GM20000 (cell line): ENCODE results near the gene CDKN2A.

Experiments
- DNase-seq: peaks from one replicate; pipeline ENCODE4 v3.0.0; 2012; ENCODE audit warnings: low spot score
- TF ChIP-seq, protein P1 (sequence below): IDR thresholded peaks from 2 replicates; pipeline ENCODE4 v1.5.1; 2012; ENCODE audit warnings: mild to moderate bottlenecking, control low read depth; ENCODE audit errors: extremely low read depth, missing control alignments

CDKN2A gene

DNA sequence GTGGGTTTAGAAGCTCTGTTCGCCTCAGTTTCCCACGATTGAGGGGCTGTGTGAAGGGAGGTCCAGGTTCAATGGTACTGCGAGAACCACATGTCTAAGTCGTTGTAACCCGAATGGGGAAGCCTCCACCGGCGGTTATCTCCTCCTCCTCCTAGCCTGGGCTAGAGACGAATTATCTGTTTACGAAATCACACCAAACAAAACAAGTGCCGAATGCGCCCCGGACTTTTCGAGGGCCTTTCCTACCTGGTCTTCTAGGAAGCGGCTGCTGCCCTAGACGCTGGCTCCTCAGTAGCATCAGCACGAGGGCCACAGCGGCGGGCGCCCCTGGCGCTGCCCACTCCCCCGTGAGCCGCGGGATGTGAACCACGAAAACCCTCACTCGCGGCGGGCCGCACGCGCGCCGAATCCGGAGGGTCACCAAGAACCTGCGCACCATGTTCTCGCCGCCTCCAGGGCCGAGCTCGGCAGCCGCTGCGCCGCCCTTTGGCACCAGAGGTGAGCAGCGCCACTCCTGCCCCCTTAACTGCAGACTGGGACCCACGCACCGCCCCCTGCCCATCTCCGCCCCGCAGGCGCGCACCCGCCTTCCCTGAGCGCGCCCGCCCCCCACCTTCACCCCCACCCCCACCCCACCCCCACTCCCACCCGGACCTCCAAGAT is at the start of gene CDKN2A:
Gene CDKN2A, minus strand, starts transcription at position 500 of the 663 bp plus-strand sequence.
- TF ChIP-seq, protein P1, sequence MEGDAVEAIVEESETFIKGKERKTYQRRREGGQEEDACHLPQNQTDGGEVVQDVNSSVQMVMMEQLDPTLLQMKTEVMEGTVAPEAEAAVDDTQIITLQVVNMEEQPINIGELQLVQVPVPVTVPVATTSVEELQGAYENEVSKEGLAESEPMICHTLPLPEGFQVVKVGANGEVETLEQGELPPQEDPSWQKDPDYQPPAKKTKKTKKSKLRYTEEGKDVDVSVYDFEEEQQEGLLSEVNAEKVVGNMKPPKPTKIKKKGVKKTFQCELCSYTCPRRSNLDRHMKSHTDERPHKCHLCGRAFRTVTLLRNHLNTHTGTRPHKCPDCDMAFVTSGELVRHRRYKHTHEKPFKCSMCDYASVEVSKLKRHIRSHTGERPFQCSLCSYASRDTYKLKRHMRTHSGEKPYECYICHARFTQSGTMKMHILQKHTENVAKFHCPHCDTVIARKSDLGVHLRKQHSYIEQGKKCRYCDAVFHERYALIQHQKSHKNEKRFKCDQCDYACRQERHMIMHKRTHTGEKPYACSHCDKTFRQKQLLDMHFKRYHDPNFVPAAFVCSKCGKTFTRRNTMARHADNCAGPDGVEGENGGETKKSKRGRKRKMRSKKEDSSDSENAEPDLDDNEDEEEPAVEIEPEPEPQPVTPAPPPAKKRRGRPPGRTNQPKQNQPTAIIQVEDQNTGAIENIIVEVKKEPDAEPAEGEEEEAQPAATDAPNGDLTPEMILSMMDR: peak; percentile 19
- DNase-seq: peak; percentile 74

- DNase-seq: no peak
- TF ChIP-seq, protein P1: no peak
These were observed 49.7 kb upstream of the CDKN2A start for GRCh38 chr9:22043928-22044327.

- no peak for DNase-seq
- TF ChIP-seq, protein P1: no peak
These were observed 47.6 kb upstream of the CDKN2A start for GRCh38 chr9:22041775-22042174.

GRCh38 chr9:22041344-22041743 is 47.2 kb upstream of the CDKN2A start:
- TF ChIP-seq, protein P1: no peak
- no peak for DNase-seq

- TF ChIP-seq, protein P1: no peak
- DNase-seq: no peak
These were observed 46.6 kb upstream of the CDKN2A start for GRCh38 chr9:22040760-22041159.

DNA sequence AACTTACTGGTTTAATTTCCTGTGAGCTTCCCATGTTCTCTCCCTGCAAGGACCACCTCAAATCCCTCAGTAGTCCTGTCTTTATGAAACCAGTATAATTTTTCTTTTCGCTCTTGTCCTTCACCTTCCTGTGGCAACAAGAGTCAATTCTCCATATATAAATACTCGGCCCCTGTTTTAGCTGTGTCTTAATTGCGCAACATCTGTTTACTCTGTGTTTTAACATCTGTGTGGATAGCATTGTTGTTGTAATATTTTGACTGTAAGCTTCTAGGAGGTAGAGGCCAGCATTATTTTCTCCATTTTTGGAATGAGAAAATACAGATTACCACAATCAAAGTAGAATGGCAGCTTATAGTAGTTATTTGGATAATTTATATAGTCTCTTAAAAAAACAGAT is 45.1 kb upstream of the CDKN2A start:
- no peak for DNase-seq
- TF ChIP-seq, protein P1: no peak

DNA sequence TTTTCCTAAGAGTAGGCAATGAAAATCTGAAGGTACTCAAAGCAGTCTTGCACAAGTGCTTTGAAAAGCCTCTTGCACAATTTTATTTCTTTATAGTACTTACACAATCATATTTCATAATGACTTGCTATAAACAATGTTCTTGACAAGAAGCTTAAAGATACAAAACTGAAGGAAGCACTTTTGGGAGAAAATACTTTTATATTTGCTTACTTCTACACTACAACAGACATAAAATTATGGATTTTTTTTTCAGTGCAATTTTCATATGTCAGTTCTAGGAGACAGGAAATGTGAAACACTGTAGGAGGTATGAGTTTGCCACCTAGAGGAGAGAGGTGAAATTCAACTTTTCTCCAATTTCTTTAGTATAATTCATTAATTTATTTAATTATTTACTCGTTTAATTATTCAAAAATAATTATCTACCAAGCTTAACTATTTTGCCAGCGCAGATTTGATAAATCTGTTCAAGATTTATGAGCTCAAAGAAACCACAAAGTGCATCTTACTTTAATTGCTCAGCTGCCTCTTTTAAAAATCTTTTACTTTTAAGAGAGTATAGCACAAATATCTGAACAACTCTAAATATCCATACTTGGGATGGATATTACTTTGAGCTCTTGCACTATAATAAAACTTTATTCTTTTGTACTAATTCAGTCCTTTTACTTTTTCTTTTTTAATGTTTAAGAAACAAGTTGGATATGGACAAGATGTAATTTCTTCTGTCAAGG is 43.9 kb upstream of the CDKN2A start:
- TF ChIP-seq, protein P1: no peak
- peak; percentile 27 for DNase-seq
